ENCODE results near the gene RAB21.

Gene RAB21

GRCh38 chr12:71754461-71755145 lies at the start of gene RAB21:
RAB21 (plus strand) TSS chr12:71754863; CDS start chr12:71755130, 267 bp downstream.
- peak; percentile 96 for DNase-seq

GRCh38 chr12:71704920-71705319 lies 49.7 kb upstream of the RAB21 start:
- no peak for DNase-seq

- DNase-seq = no peak
These were observed 46.0 kb upstream of the RAB21 start for GRCh38 chr12:71708658-71709057.

- DNase-seq = no peak
These were observed 44.2 kb upstream of the RAB21 start for GRCh38 chr12:71710276-71711125.

GRCh38 chr12:71718611-71719010 lies 36.1 kb upstream of the RAB21 start:
- DNase-seq = no peak

- DNase-seq = no peak
These were observed 34.9 kb upstream of the RAB21 start for GRCh38 chr12:71719647-71720370.

GRCh38 chr12:71721783-71722505 lies 32.7 kb upstream of the RAB21 start:
- DNase-seq = no peak

GRCh38 chr12:71725011-71725410 lies 29.7 kb upstream of the RAB21 start:
- no peak for DNase-seq

- DNase-seq = no peak
These were observed 28.1 kb upstream of the RAB21 start for GRCh38 chr12:71726548-71726947.

GRCh38 chr12:71727958-71728357 lies 26.7 kb upstream of the RAB21 start:
- DNase-seq = no peak

GRCh38 chr12:71730936-71731335 lies 23.7 kb upstream of the RAB21 start:
- no peak for DNase-seq

GRCh38 chr12:71731439-71732356 lies 23.0 kb upstream of the RAB21 start:
- DNase-seq = no peak

- DNase-seq = no peak
These were observed 22.3 kb upstream of the RAB21 start for GRCh38 chr12:71732357-71732712.

GRCh38 chr12:71737197-71737596 lies 17.5 kb upstream of the RAB21 start:
- DNase-seq = no peak

- no peak for DNase-seq
These were observed 11.7 kb upstream of the RAB21 start for GRCh38 chr12:71742998-71743397.

GRCh38 chr12:71744522-71745300 lies 10.0 kb upstream of the RAB21 start:
- no peak for DNase-seq

GRCh38 chr12:71746974-71747611 lies 7.6 kb upstream of the RAB21 start:
- peak; percentile 14 for DNase-seq

GRCh38 chr12:71748081-71748850 lies 6.4 kb upstream of the RAB21 start:
- no peak for DNase-seq

GRCh38 chr12:71749666-71750065 lies 5.0 kb upstream of the RAB21 start:
- DNase-seq = no peak

- no peak for DNase-seq
These were observed 1.8 kb upstream of the RAB21 start for GRCh38 chr12:71752891-71753290.
